Measurements from ENCODE around the gene GTF3C1. TPM values are rescaled to one million over a fixed set of nuclear protein-coding genes. Genes with fewer than 3 reads are reported as not detected.

The GTF3C1 gene
- total RNA-seq, 4 donors from 2014 or later: 29.4 to 52.7 (median 44.4) TPM

DNA sequence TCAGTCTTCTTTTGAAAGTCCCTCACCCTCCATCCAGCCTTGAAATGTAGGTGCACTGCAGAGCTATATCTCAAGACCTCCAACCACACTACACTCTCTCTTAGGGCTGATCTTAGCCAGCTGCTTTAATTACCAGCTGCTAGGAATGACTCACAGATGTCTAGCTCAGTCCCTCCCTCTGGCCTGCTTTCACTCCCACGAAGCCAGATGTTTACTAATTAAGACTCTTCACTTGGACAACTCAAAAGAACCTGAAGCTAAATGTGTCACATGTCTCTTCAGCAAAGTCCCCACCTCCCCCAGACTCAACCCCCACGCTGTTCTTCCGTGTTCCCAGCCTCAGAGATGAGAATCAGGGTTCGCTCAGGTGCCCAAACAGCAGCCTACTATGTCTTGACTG is 2.6 kb downstream of the GTF3C1 start:
- TF ChIP-seq, protein P1, sequence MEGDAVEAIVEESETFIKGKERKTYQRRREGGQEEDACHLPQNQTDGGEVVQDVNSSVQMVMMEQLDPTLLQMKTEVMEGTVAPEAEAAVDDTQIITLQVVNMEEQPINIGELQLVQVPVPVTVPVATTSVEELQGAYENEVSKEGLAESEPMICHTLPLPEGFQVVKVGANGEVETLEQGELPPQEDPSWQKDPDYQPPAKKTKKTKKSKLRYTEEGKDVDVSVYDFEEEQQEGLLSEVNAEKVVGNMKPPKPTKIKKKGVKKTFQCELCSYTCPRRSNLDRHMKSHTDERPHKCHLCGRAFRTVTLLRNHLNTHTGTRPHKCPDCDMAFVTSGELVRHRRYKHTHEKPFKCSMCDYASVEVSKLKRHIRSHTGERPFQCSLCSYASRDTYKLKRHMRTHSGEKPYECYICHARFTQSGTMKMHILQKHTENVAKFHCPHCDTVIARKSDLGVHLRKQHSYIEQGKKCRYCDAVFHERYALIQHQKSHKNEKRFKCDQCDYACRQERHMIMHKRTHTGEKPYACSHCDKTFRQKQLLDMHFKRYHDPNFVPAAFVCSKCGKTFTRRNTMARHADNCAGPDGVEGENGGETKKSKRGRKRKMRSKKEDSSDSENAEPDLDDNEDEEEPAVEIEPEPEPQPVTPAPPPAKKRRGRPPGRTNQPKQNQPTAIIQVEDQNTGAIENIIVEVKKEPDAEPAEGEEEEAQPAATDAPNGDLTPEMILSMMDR (IDR thresholded peaks at IDR 0.05; ENCODE audit: low read depth): no peak

DNA sequence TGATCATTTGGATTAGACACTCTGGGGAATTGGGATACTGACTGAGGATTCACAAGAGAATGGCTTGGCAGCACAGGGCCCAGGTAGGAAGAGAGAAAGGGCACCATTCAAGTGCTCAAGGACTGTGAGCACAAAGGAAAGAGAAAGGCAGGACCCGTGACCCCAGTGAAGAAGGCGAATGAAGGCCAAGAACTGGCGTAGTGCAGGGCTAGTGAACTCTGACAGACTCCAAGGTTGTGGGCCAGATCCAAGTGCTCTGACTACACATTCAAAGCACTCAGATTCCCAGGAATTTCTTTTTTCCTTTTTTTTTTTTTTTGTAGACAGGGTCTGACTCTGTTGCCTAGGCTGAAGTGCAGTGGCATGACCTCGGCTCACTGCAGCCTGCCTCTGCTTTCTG is 5.0 kb downstream of the GTF3C1 start:
- TF ChIP-seq, protein P1 (IDR thresholded peaks at IDR 0.05; ENCODE audit: low read depth): no peak

DNA sequence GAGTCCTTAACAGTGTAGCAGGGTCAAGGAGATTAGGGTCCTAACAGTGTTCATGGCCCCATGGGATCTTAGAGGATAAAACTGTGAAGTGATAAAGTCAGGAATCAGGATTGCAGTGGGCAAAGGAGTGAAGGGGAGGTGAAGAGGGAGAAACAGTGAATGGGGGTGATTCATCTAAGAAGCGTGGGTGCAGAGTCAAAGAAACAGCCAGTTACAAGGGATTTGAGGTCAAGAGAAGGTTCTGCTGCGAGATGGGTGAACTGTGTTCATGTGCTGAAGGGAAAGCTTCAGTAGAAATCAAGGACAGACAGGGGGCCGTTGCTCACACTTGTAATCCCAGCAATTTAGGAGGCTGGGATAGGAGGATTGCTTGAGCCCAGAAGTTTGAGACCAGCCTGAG is 5.9 kb downstream of the GTF3C1 start:
- TF ChIP-seq, protein P1 (IDR thresholded peaks at IDR 0.05; ENCODE audit: low read depth): no peak

DNA sequence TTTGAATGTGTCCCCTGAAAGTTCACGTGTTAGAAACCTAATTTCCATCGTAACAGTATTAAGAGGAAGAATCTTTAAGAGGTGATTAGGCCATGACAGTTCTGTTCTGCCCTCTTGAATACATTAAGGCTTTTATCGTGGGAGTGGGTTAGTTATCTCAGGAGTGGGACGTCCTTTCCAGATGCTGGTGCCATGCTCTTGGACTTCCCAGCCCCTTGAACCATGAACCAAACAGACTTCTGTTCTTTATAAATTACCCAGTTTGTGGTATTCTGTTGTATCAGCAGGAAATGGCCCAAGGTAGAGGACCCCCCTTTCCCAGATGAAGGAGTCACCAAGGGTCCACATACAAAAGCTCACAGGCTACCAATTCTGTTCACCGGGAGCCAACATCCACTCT is 10.1 kb downstream of the GTF3C1 start:
- TF ChIP-seq, protein P1 (IDR thresholded peaks at IDR 0.05; ENCODE audit: low read depth): no peak

DNA sequence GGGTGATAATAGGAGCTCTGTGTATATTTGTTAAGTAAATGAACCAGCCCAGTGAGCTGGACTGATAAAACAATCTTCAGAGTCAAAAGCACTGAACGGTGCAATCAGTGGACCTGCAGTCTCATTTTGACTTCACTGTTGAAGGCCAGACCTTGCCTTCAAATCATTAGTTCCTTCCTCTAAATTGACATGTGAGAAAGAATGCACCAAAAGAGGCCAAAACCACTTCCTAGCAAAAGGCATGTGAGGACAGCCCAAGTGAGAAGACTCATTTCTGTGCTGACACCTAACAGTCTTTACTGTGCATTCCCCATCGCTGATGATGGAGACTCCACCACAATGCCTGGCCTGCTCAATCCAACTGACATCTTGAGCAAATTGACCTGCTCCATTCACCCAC is 10.6 kb downstream of the GTF3C1 start:
- TF ChIP-seq, protein P1 (IDR thresholded peaks at IDR 0.05; ENCODE audit: low read depth): no peak

DNA sequence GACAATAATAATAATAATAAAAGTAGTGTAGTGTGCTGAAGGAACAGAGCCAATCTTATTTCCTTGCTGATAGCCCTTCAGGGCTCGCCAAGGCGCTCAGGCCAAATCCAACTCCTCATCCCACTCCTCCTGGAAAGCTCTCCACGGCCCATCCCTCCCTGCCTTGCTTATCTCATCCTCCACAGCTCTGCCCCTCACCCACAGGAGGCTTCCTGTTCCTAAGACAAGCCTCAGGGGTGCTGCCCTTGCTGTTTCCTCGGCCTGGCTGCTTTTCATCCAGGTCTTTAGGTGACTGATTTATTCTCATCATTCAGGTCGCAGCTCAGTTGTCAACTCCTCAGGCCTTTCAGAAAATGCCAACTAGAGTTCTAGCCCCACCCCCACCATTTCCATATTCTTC is 11.2 kb downstream of the GTF3C1 start:
- TF ChIP-seq, protein P1 (IDR thresholded peaks at IDR 0.05; ENCODE audit: low read depth): no peak

DNA sequence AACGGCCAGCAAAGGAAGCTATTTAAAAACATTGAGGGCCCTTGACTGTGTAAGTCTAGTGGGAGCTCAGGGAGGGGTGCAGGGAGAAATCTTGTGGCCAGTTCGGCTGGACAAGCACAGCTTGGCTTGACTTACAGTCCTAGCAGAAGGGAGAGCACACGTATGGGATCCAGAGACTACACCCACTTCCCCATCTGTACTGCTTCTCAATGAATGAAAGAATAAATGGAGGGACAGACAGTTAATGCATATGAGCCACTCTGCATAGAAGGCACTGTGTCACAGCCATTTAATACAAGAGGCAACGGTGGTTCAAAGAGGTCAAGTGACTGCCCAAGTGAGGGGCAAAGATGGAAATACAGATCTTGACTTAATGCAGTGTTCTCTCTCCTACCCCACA is 15.5 kb downstream of the GTF3C1 start:
- TF ChIP-seq, protein P1 (IDR thresholded peaks at IDR 0.05; ENCODE audit: low read depth): no peak

All from subcutaneous adipose tissue (tissue), 4 donors.